Measurements from ENCODE around the gene HECTD4.

HECTD4 gene

GRCh38 chr12:112333019-112333418, 49.2 kb downstream of the HECTD4 start:
- TF ChIP-seq CTCF (IDR thresholded peaks at IDR 0.05; ENCODE audit: insufficient read depth, low read length, poor library complexity, severe bottlenecking): no peak
- no peaks in the 10 kb centered on the region for H3K27me3 ChIP-seq (replicated peaks; ENCODE audit: control insufficient read depth, insufficient read depth, low read length)
- H3K4me3 ChIP-seq (replicated peaks; ENCODE audit: low read depth, low read length): no peak overlapping the region
- DNase-seq (ENCODE audit: extremely low read depth, insufficient read length): no peak
- no peaks in the 10 kb centered on the region; the same call in 1 of the 2 replicates for H3K36me3 ChIP-seq (ENCODE audit: control insufficient read depth, insufficient read depth, low read length)

DNA sequence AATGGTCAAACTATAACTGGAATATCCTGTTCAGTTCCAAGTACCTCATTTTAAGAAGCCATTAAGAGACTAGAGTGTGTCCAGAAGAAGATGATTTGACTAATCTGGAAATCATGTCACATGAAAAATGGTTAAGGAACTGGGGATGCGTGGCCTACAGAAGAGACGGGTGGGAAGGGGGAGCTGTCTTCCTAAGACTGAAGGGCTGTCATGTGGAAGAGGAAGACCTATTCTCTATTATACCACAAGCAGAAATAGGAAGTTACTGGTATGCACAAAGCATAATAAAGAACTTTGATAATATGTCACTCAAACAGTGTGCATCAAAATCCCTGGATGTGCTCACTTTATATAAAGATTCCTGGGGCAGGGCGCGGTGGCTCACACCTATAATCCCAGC, 50.3 kb downstream of the HECTD4 start:
- Histone ChIP-seq H3K36me3 (ENCODE audit: control insufficient read depth, insufficient read depth, low read length) (no peaks in the 10 kb centered on the region; the same call in 1 of the 2 replicates), H3K4me3 (replicated peaks; ENCODE audit: low read depth, low read length) (no peak overlapping the region), H3K27me3 (replicated peaks; ENCODE audit: control insufficient read depth, insufficient read depth, low read length) (no peaks in the 10 kb centered on the region)
- no peak for DNase-seq (ENCODE audit: extremely low read depth, insufficient read length)
- no peak for TF ChIP-seq CTCF (IDR thresholded peaks at IDR 0.05; ENCODE audit: insufficient read depth, low read length, poor library complexity, severe bottlenecking)

- no peak for DNase-seq (ENCODE audit: extremely low read depth, insufficient read length)
- TF ChIP-seq CTCF (IDR thresholded peaks at IDR 0.05; ENCODE audit: insufficient read depth, low read length, poor library complexity, severe bottlenecking): no peak
- Histone ChIP-seq H3K36me3 (ENCODE audit: control insufficient read depth, insufficient read depth, low read length) (no peaks in the 10 kb centered on the region; the same call in 1 of the 2 replicates), H3K4me3 (replicated peaks; ENCODE audit: low read depth, low read length) (no peak overlapping the region), H3K27me3 (replicated peaks; ENCODE audit: control insufficient read depth, insufficient read depth, low read length) (no peaks in the 10 kb centered on the region)
These were observed 51.5 kb downstream of the HECTD4 start for GRCh38 chr12:112330706-112331105.

DNA sequence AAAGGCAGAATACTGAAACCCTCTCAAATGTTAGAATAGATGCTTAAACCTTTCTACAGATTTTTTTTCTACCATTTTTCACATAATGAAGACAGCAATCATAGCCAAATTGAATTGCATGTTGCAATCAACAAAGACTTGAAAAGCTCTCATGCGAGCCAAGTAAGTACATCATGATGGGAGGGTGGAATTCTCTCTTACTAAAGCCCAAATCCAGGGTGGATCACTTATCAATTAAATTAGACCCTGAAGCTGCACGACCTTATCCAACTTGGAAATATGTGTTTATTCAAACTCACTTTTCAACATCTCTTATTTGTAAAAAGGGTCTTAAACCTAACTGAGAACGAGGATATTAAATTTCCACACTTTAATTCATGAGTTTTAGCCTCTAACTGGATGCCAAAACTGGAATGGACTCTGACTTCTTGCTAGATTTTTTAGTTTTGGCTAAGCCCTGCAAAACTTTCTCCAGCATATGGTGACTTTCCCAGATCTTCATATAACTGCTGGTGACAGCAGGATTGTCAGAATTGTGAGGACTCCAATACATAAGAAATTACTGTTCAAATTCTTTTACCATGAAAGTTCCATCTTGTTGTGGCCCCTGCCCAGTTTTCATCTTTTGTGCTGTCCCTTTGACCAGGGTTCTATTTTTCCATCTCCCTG, 53.6 kb downstream of the HECTD4 start:
- Histone ChIP-seq H3K27me3 (replicated peaks; ENCODE audit: control insufficient read depth, insufficient read depth, low read length) (no peaks in the 10 kb centered on the region), H3K4me3 (replicated peaks; ENCODE audit: low read depth, low read length) (no peak overlapping the region), H3K36me3 (ENCODE audit: control insufficient read depth, insufficient read depth, low read length) (no peaks in the 10 kb centered on the region)
- no peak for TF ChIP-seq CTCF (IDR thresholded peaks at IDR 0.05; ENCODE audit: insufficient read depth, low read length, poor library complexity, severe bottlenecking)
- no peak for DNase-seq (ENCODE audit: extremely low read depth, insufficient read length)

DNA sequence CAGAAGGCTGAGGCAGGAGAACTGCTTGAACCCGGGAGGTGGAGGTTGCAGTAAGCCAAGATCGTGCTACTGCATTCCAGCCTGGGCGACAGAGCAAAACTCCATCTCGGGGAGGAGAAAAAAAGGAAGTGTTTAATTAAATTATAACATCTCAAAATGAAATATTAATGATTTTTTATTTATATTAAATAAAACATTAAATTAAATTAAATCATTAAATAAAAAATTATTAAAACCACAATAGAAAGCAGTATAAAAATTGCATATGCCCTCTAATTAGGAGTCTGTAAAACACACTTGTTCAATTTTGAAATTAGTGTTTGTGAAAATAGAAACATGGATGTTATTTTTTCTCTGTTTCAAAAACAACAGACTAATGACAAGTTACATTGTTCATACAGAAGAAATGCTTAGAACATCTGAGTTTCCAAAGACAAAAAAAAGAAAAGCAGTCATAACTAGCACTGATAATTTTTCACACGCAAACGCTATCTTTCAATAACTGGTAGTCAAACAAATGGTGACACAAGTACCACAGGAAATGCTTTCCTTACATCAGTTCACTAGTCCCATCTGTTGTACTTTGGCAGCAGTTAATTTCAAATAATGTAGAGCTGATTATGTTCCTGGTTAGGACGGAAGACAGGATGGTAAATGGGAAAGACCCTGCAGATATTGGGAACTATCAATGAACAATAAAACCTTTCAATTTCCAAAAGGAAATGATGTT, 54.9 kb downstream of the HECTD4 start:
- no peak for DNase-seq (ENCODE audit: extremely low read depth, insufficient read length)
- no peak for TF ChIP-seq CTCF (IDR thresholded peaks at IDR 0.05; ENCODE audit: insufficient read depth, low read length, poor library complexity, severe bottlenecking)
- Histone ChIP-seq H3K27me3 (replicated peaks; ENCODE audit: control insufficient read depth, insufficient read depth, low read length) (no peaks in the 10 kb centered on the region), H3K4me3 (replicated peaks; ENCODE audit: low read depth, low read length) (no peak overlapping the region), H3K36me3 (ENCODE audit: control insufficient read depth, insufficient read depth, low read length) (no peaks in the 10 kb centered on the region)
